ENCODE results near the gene SVOP.
"Not testable (repeated sequence)": the region's sequence is repeated elsewhere in the genome, so short reads cannot be mapped to it uniquely, and the experiment has no call there.

SVOP gene

DNA sequence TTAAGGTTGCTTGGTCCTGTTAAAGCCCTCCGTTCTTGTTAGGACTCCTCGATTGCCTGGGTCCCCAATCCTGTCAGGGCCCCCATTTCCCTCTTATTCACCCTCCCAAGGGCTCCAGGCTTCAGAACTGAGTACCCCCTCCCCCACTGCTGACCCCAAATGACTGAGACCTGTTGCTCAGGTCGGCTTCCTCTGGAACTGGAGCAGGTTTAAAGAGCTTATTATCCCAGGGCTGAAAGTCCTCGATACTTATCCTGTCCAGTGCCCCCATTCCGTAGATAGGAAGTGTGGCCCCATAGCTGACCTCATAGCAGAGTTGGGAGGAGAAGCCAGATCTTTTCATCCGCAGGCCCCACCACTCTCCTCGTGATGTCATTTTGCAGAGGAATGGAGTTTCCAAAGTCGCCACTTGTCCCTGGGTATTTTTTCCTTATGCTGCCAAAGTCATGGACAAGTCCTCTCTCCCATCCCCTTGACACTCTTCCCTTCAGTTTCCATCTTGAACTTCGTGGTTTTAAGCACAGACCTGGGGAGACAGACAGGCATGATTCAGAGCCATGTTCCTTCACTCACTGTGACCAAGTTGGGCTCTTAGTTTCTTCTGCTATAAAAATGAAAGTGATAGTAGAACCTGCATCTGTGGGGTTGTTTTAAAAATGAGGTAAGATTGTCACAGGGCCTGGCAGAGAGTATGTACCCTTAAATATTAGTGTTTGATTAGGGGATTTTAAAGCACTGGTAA is 32.7 kb upstream of the SVOP start:
- peak overlapping the region; percentile 49 for H3K27ac ChIP-seq (ENCODE audit: low read depth, low read length)
- no peaks in the 10 kb centered on the region for H4K20me1 ChIP-seq (ENCODE audit: control insufficient read depth, insufficient read depth, low read depth, low read length)
- TF ChIP-seq EZH2phosphoT487 (IDR thresholded peaks at IDR 0.05; ENCODE audit: borderline replicate concordance, low read length), result no peak
- TF ChIP-seq, protein P1, sequence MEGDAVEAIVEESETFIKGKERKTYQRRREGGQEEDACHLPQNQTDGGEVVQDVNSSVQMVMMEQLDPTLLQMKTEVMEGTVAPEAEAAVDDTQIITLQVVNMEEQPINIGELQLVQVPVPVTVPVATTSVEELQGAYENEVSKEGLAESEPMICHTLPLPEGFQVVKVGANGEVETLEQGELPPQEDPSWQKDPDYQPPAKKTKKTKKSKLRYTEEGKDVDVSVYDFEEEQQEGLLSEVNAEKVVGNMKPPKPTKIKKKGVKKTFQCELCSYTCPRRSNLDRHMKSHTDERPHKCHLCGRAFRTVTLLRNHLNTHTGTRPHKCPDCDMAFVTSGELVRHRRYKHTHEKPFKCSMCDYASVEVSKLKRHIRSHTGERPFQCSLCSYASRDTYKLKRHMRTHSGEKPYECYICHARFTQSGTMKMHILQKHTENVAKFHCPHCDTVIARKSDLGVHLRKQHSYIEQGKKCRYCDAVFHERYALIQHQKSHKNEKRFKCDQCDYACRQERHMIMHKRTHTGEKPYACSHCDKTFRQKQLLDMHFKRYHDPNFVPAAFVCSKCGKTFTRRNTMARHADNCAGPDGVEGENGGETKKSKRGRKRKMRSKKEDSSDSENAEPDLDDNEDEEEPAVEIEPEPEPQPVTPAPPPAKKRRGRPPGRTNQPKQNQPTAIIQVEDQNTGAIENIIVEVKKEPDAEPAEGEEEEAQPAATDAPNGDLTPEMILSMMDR (IDR thresholded peaks at IDR 0.05; ENCODE audit: low read depth, low read length, poor library complexity, severe bottlenecking), result no peak
- peaks cover 33% of the 10 kb centered on the region for H3K79me2 ChIP-seq (ENCODE audit: control insufficient read depth, low read length)
- H3K4me1 ChIP-seq (ENCODE audit: control insufficient read depth, low read length), result peaks cover 39% of the 10 kb centered on the region
- no peaks in the 10 kb centered on the region for H3K27me3 ChIP-seq (ENCODE audit: control insufficient read depth, low read length)
- H3K4me3 ChIP-seq (ENCODE audit: low read length), result peak overlapping the region; percentile 84
- peaks cover 23% of the 10 kb centered on the region for H3K36me3 ChIP-seq (ENCODE audit: control insufficient read depth, low read length)
- H3K9me3 ChIP-seq (ENCODE audit: control insufficient read depth, insufficient read depth, low read length), result no peaks in the 10 kb centered on the region
- H3K4me2 ChIP-seq (ENCODE audit: low read length), result peak overlapping the region; percentile 71
- peaks cover 10% of the 10 kb centered on the region; the same call in 1 of the 2 replicates for H3F3A ChIP-seq (ENCODE audit: control insufficient read depth, insufficient read depth)
- H3K9me2 ChIP-seq (replicated peaks; ENCODE audit: control insufficient read depth, low read length), result no peaks in the 10 kb centered on the region

GRCh38 chr12:109052414-109053323 is 31.8 kb upstream of the SVOP start, which contains the start of gene USP30:
Gene USP30 (plus strand): TSS chr12:109052576. CDS start chr12:109052679, 103 bp downstream.
- Histone ChIP-seq H3K27me3 (ENCODE audit: control insufficient read depth, low read length) (no peaks in the 10 kb centered on the region), H3K4me3 (ENCODE audit: low read length) (peak within 1 kb of the TSS; percentile 84), H3F3A (ENCODE audit: control insufficient read depth, insufficient read depth) (peaks cover 8% of the 10 kb centered on the region; the same call in 1 of the 2 replicates), H3K27ac (ENCODE audit: low read depth, low read length) (peak within 1 kb of the TSS; percentile 49), H3K36me3 (ENCODE audit: control insufficient read depth, low read length) (peaks cover 18% of the 10 kb centered on the region), H3K9me2 (replicated peaks; ENCODE audit: control insufficient read depth, low read length) (no peaks in the 10 kb centered on the region), H3K4me2 (ENCODE audit: low read length) (peak within 1 kb of the TSS; percentile 71), H3K4me1 (ENCODE audit: control insufficient read depth, low read length) (peaks cover 39% of the 10 kb centered on the region), H3K9me3 (ENCODE audit: control insufficient read depth, insufficient read depth, low read length) (no peaks in the 10 kb centered on the region), H3K79me2 (ENCODE audit: control insufficient read depth, low read length) (peaks cover 33% of the 10 kb centered on the region), H4K20me1 (ENCODE audit: control insufficient read depth, insufficient read depth, low read depth, low read length) (no peaks in the 10 kb centered on the region)
- TF ChIP-seq, protein P1 (IDR thresholded peaks at IDR 0.05; ENCODE audit: low read depth, low read length, poor library complexity, severe bottlenecking), result no peak
- no peak for TF ChIP-seq EZH2phosphoT487 (IDR thresholded peaks at IDR 0.05; ENCODE audit: borderline replicate concordance, low read length)

DNA sequence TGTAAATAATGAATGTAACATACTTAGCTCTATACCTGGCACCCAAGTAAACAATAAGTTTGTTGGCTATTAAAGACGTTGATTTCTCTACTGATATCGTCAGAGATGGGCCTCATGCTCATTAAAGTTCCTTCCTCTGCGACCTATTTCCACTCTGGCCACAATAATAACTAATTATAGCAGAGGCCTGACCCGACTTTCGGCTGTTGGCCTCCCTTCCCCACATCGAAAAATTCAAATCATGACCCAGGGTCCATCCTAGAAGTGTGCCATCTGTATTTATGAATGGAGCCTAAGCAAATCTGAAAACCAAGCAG is 31.2 kb upstream of the SVOP start:
- TF ChIP-seq, protein P1 (IDR thresholded peaks at IDR 0.05; ENCODE audit: low read depth, low read length, poor library complexity, severe bottlenecking), result no peak
- no peak for TF ChIP-seq EZH2phosphoT487 (IDR thresholded peaks at IDR 0.05; ENCODE audit: borderline replicate concordance, low read length)
- Histone ChIP-seq H3K79me2 (ENCODE audit: control insufficient read depth, low read length) (peaks cover 33% of the 10 kb centered on the region), H3K9me2 (replicated peaks; ENCODE audit: control insufficient read depth, low read length) (no peaks in the 10 kb centered on the region), H3F3A (ENCODE audit: control insufficient read depth, insufficient read depth) (peaks cover 6% of the 10 kb centered on the region; the same call in 1 of the 2 replicates), H3K36me3 (ENCODE audit: control insufficient read depth, low read length) (peaks cover 17% of the 10 kb centered on the region), H3K4me2 (ENCODE audit: low read length) (peak overlapping the region; percentile 71), H3K9me3 (ENCODE audit: control insufficient read depth, insufficient read depth, low read length) (no peaks in the 10 kb centered on the region), H3K27ac (ENCODE audit: low read depth, low read length) (no peak overlapping the region), H3K4me3 (ENCODE audit: low read length) (peak overlapping the region; percentile 84), H3K27me3 (ENCODE audit: control insufficient read depth, low read length) (no peaks in the 10 kb centered on the region), H4K20me1 (ENCODE audit: control insufficient read depth, insufficient read depth, low read depth, low read length) (no peaks in the 10 kb centered on the region), H3K4me1 (ENCODE audit: control insufficient read depth, low read length) (peaks cover 33% of the 10 kb centered on the region)

DNA sequence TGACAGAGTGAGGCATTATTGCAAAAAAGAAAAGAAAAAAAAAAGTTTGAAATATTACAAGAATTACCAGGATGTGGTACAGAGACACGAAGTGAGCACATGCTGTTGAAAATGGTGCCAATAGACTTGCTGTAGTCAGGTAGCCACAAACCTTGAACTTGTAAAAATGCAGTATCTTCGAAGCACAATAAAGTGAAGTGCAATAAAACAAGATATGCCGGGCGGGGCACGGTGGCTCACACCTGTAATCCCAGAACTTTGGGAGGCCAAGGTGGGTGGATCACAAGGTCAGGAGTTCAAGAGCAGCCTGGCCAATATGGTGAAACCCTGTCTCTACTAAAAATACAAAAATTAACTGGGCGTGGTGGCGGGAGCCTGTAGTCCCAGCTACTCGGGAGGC is 28.9 kb upstream of the SVOP start:
- peaks cover 22% of the 10 kb centered on the region for H3K79me2 ChIP-seq (ENCODE audit: control insufficient read depth, low read length)
- not testable (repeated sequence) for H3K9me2 ChIP-seq (replicated peaks; ENCODE audit: control insufficient read depth, low read length); H3K4me3 ChIP-seq (ENCODE audit: low read length); H3K4me2 ChIP-seq (ENCODE audit: low read length); H3F3A ChIP-seq (ENCODE audit: control insufficient read depth, insufficient read depth); H3K27ac ChIP-seq (ENCODE audit: low read depth, low read length); H3K9me3 ChIP-seq (ENCODE audit: control insufficient read depth, insufficient read depth, low read length); H3K36me3 ChIP-seq (ENCODE audit: control insufficient read depth, low read length); H3K27me3 ChIP-seq (ENCODE audit: control insufficient read depth, low read length); H4K20me1 ChIP-seq (ENCODE audit: control insufficient read depth, insufficient read depth, low read depth, low read length)
- H3K4me1 ChIP-seq (ENCODE audit: control insufficient read depth, low read length), result peaks cover 20% of the 10 kb centered on the region

GRCh38 chr12:109048706-109049105 is 27.8 kb upstream of the SVOP start:
- not testable (repeated sequence) for H3K27ac ChIP-seq (ENCODE audit: low read depth, low read length); H3K9me2 ChIP-seq (replicated peaks; ENCODE audit: control insufficient read depth, low read length); H3K27me3 ChIP-seq (ENCODE audit: control insufficient read depth, low read length); H3K4me2 ChIP-seq (ENCODE audit: low read length); H3K9me3 ChIP-seq (ENCODE audit: control insufficient read depth, insufficient read depth, low read length); H3K4me3 ChIP-seq (ENCODE audit: low read length); H3K4me1 ChIP-seq (ENCODE audit: control insufficient read depth, low read length); H3K36me3 ChIP-seq (ENCODE audit: control insufficient read depth, low read length); H3F3A ChIP-seq (ENCODE audit: control insufficient read depth, insufficient read depth); H4K20me1 ChIP-seq (ENCODE audit: control insufficient read depth, insufficient read depth, low read depth, low read length)
- H3K79me2 ChIP-seq (ENCODE audit: control insufficient read depth, low read length), result peaks cover 12% of the 10 kb centered on the region

Measured in DOHH2 (cell line).